ENCODE measurements around the gene B9D2. TPM values are rescaled to one million over a fixed set of nuclear protein-coding genes. Genes with fewer than 3 reads are reported as not detected.

Gene B9D2
- total and polyA plus RNA-seq, 4 donors, result 1.6 to 13.5 (median 4.8) TPM

DNA sequence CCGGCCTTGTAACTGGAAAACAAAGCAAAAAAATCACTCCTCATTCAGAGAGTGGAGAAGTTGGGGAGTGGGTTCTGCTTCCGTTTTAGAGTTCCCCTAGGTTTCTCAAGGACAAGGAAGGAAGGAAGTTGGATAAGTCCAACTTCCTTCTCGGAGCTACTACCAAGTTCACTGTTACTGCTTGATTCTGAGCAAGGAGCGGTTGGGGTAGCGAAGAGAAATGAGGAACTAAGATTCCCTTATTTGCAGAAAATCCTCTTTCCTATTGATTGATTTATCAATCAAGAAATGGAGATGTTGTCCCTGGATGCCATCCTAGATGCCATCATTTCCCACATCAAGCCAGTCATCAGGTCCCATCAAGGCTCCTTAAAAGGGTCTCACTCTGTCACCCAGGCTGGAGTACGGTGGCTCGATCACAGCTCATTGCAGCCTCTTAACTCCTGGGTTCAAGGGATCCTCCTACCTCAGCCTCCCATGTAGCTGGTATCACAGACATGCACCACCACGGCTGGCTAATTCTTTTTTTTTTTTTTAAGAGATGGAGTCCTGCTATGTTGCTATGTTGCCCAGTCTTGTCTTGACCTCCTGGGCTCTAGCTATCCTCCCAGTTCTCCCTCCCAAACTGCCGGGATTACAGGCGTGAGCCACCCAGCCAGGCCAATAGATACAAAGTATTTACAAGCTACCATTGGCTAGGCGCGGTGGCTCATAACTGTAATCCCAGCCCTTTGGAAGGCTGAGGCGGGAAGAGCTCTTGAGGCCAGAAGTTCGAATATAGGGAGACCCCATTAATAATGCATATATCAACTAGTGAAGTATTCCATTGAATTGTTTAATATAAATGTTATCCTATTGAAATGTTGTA, 809 bp upstream of the B9D2 start:
- intact Hi-C loops (cut with DNase I), result no loop called here
- ATAC-seq (ENCODE audit: low FRiP score) (no peak), DNase-seq (no peak)

DNA sequence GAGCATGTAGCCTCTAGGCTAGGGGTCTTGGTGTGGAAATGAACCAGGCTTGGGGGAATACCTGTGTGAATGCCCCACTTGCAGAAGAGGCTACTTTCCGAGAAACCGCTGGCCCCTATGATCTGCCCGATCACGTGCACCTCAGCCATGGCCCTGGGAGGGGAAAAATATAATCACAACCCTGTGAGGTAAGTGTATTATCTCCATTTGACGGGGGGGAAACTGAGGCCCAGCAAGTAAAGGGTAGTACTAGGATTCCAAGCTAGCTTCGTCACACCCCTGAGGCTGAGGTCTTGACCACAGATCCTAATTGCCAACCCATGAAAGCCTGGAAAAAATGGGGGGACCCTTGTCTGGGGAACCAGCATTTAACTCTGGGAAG, 587 bp downstream of the B9D2 start:
- H3K27me3 ChIP-seq (ENCODE audit: control insufficient read depth in 1 of 2, insufficient read depth in 2 of 2, low read length in 1 of 2), result no peaks in the 10 kb centered on the region
- no peak for DNase-seq
- peak overlapping the region in 1 of 2 donors; percentile 18 for H3K4me3 ChIP-seq (ENCODE audit: low read length in 2 of 2)
- H3K4me1 ChIP-seq (ENCODE audit: control insufficient read depth in 1 of 2, insufficient read depth in 2 of 2, low read length in 2 of 2), result no peaks in the 10 kb centered on the region
- H3K36me3 ChIP-seq (ENCODE audit: control insufficient read depth in 1 of 2, insufficient read depth in 2 of 2, low read length in 1 of 2), result no peaks in the 10 kb centered on the region
- no peaks in the 10 kb centered on the region for H3K9me3 ChIP-seq (ENCODE audit: control insufficient read depth, low read length)
- WGBS, 2 donors, result 44 to 49% methylated on average over 6 of the region's 6 CpGs
- H3K27ac ChIP-seq (ENCODE audit: low read depth in 1 of 2, low read length in 2 of 2), result peak overlapping the region in 1 of 2 donors; percentile 41
- no peak for ATAC-seq (ENCODE audit: low FRiP score)
- intact Hi-C loops (cut with DNase I), result no loop called here

More for the DNA sequence above, 809 bp upstream of the B9D2 start:
- Histone ChIP-seq H3K36me3 (ENCODE audit: control insufficient read depth in 1 of 2, insufficient read depth in 2 of 2, low read length in 1 of 2) (no peaks in the 10 kb centered on the region), H3K27me3 (ENCODE audit: control insufficient read depth in 1 of 2, insufficient read depth in 2 of 2, low read length in 1 of 2) (no peaks in the 10 kb centered on the region), H3K9me3 (ENCODE audit: control insufficient read depth, low read length) (no peaks in the 10 kb centered on the region), H3K4me3 (ENCODE audit: low read length in 2 of 2) (peak overlapping the region; percentile 12 to 45), H3K4me1 (ENCODE audit: control insufficient read depth in 1 of 2, insufficient read depth in 2 of 2, low read length in 2 of 2) (no peaks in the 10 kb centered on the region), H3K27ac (ENCODE audit: low read depth in 1 of 2, low read length in 2 of 2) (peak overlapping the region in 1 of 2 donors; percentile 46)
- 79 to 81% methylated on average over 14 of the region's 14 CpGs for WGBS, 2 donors

DNA sequence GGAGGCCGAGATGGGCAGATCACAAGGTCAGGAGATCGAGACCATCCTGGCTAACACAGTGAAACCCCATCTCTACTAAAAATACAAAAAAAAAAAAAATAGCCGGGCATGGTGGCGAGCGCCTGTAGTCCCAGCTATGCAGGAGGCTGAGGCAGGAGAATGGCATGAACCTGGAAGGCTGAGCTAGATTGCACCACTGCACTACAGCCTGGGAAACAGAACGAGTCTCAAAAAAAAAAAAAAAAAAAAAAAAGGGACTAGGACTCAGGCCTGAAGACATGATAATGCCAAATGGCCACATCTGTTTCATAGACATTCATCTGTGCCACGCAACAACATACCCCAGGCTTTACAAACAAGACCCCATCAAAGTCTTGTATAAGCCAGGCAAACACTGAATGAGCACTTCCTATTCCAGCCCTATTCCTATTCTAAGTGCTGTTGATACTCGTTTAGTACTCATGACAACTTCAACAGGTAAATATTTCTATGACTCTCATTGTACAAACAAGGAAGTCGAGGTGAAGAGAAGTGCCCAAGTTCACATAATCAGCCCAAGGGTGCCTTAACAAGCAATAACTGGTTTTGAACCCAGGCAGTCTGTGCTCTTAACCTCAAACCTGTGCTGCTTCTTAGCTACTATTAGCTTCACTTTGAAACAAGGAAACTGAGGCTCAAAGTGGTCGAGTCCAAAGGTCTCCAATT, 1.7 kb downstream of the B9D2 start:
- Histone ChIP-seq H3K9me3 (ENCODE audit: control insufficient read depth, low read length) (no peaks in the 10 kb centered on the region), H3K27me3 (ENCODE audit: control insufficient read depth in 1 of 2, insufficient read depth in 2 of 2, low read length in 1 of 2) (no peaks in the 10 kb centered on the region), H3K4me3 (ENCODE audit: low read length in 2 of 2) (no peak overlapping the region), H3K36me3 (ENCODE audit: control insufficient read depth in 1 of 2, insufficient read depth in 2 of 2, low read length in 1 of 2) (no peaks in the 10 kb centered on the region), H3K4me1 (ENCODE audit: control insufficient read depth in 1 of 2, insufficient read depth in 2 of 2, low read length in 2 of 2) (no peaks in the 10 kb centered on the region), H3K27ac (ENCODE audit: low read depth in 1 of 2, low read length in 2 of 2) (no peak overlapping the region)
- no peak for ATAC-seq (ENCODE audit: low FRiP score)
- intact Hi-C loops (cut with DNase I), result no loop called here
- no peak for DNase-seq
- WGBS, 2 donors, result 90 to 91% methylated on average over 10 of the region's 10 CpGs

GRCh38 chr19:41359741-41360140, 4.2 kb downstream of the B9D2 start:
- no peak overlapping the region for H3K4me3 ChIP-seq (ENCODE audit: low read length in 2 of 2)
- 92 to 100% methylated on average over 1 of the region's 1 CpG for WGBS, 2 donors
- no peaks in the 10 kb centered on the region for H3K36me3 ChIP-seq (ENCODE audit: control insufficient read depth in 1 of 2, insufficient read depth in 2 of 2, low read length in 1 of 2)
- ATAC-seq (ENCODE audit: low FRiP score), result no peak
- no peak overlapping the region for H3K27ac ChIP-seq (ENCODE audit: low read depth in 1 of 2, low read length in 2 of 2)
- intact Hi-C loops (cut with DNase I), result loop anchor here in 1 of 2 donors (5.0 kb wide), 1 partner anchor 37 kb away; no protein-coding TSS in a partner anchor
- no peaks in the 10 kb centered on the region for H3K27me3 ChIP-seq (ENCODE audit: control insufficient read depth in 1 of 2, insufficient read depth in 2 of 2, low read length in 1 of 2)
- no peaks in the 10 kb centered on the region for H3K9me3 ChIP-seq (ENCODE audit: control insufficient read depth, low read length)
- no peak for DNase-seq
- no peaks in the 10 kb centered on the region for H3K4me1 ChIP-seq (ENCODE audit: control insufficient read depth in 1 of 2, insufficient read depth in 2 of 2, low read length in 2 of 2)

DNA sequence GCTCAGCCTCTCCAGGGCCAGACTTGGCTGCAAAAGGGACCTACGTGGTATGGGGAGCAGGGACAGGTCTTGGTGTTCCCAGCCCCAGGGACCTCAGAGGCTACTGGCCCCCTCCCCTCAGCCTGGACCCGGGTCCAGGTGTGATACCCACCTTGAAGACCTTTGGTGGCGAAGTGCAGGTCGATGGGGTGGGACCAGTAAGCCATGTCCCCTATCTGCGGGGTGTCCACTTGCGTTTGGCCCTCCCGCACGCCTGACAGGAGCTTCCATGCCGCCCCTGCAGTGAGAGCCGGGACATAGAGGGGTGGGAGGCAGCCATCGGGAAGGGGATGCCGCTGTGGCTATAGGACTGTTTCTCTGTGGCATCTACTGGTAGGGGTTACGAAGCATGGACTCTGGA, 6.2 kb downstream of the B9D2 start:
- no peak for DNase-seq
- 89 to 91% methylated on average over 13 of the region's 13 CpGs for WGBS, 2 donors
- H3K27ac ChIP-seq (ENCODE audit: low read depth in 1 of 2, low read length in 2 of 2), result no peak overlapping the region
- no peaks in the 10 kb centered on the region for H3K27me3 ChIP-seq (ENCODE audit: control insufficient read depth in 1 of 2, insufficient read depth in 2 of 2, low read length in 1 of 2)
- intact Hi-C loops (cut with DNase I), result loop anchor here in 1 of 2 donors (5.0 kb wide), 1 partner anchor 35 kb away; no protein-coding TSS in a partner anchor
- no peaks in the 10 kb centered on the region for H3K36me3 ChIP-seq (ENCODE audit: control insufficient read depth in 1 of 2, insufficient read depth in 2 of 2, low read length in 1 of 2)
- H3K4me3 ChIP-seq (ENCODE audit: low read length in 2 of 2), result no peak overlapping the region
- H3K9me3 ChIP-seq (ENCODE audit: control insufficient read depth, low read length), result no peaks in the 10 kb centered on the region
- ATAC-seq (ENCODE audit: low FRiP score), result no peak
- no peaks in the 10 kb centered on the region for H3K4me1 ChIP-seq (ENCODE audit: control insufficient read depth in 1 of 2, insufficient read depth in 2 of 2, low read length in 2 of 2)

DNA sequence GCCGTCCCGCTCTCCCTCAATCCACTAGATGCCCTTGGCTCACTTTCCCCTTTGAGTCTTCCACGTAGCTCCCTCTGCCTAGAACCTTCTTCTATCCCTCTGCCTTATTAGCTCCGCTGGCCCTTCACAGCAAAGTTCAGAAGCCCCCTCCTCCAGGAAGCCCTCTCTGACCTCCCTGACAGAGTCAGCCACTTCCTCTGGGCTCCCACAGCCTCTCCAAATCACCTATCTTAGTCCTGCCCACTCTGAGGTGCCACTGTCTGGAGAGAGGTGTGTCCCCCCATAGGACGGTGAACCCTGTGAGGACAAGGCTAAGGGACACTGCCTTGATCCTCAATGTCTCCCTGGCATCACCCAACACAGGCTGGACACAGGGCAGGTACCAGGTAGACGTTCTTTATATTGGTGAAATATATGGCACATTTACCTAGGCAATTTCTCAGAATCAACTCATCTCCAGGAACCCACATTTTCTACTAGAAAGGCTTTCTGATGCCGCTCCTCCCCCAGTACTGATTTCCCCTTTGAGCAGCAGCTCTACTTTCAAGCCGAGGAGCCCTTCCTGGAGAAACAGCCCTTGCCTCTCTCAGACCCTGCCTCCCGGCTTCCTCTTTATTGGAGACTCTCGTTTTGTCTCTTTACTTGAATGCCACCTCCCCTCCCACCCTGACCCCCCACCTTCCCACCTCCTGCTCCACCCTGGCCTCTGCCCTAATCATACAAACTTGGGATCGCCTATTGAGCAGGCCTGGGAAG, 6.8 kb downstream of the B9D2 start:
- no peak for DNase-seq
- intact Hi-C loops (cut with DNase I), result loop anchor here in 1 of 2 donors (5.0 kb wide), 1 partner anchor 35 kb away; no protein-coding TSS in a partner anchor
- no peaks in the 10 kb centered on the region for H3K27me3 ChIP-seq (ENCODE audit: control insufficient read depth in 1 of 2, insufficient read depth in 2 of 2, low read length in 1 of 2)
- H3K4me3 ChIP-seq (ENCODE audit: low read length in 2 of 2), result no peak overlapping the region
- H3K27ac ChIP-seq (ENCODE audit: low read depth in 1 of 2, low read length in 2 of 2), result no peak overlapping the region
- ATAC-seq (ENCODE audit: low FRiP score), result no peak
- no peaks in the 10 kb centered on the region for H3K4me1 ChIP-seq (ENCODE audit: control insufficient read depth in 1 of 2, insufficient read depth in 2 of 2, low read length in 2 of 2)
- 85 to 87% methylated on average over 11 of the region's 11 CpGs for WGBS, 2 donors
- no peaks in the 10 kb centered on the region for H3K36me3 ChIP-seq (ENCODE audit: control insufficient read depth in 1 of 2, insufficient read depth in 2 of 2, low read length in 1 of 2)
- no peaks in the 10 kb centered on the region for H3K9me3 ChIP-seq (ENCODE audit: control insufficient read depth, low read length)

GRCh38 chr19:41355802-41356201, 8.1 kb downstream of the B9D2 start:
- Histone ChIP-seq H3K4me3 (ENCODE audit: low read length in 2 of 2) (no peak overlapping the region), H3K9me3 (ENCODE audit: control insufficient read depth, low read length) (no peaks in the 10 kb centered on the region), H3K27me3 (ENCODE audit: control insufficient read depth in 1 of 2, insufficient read depth in 2 of 2, low read length in 1 of 2) (no peaks in the 10 kb centered on the region), H3K27ac (ENCODE audit: low read depth in 1 of 2, low read length in 2 of 2) (no peak overlapping the region), H3K36me3 (ENCODE audit: control insufficient read depth in 1 of 2, insufficient read depth in 2 of 2, low read length in 1 of 2) (no peaks in the 10 kb centered on the region), H3K4me1 (ENCODE audit: control insufficient read depth in 1 of 2, insufficient read depth in 2 of 2, low read length in 2 of 2) (no peaks in the 10 kb centered on the region)
- WGBS, 2 donors, result 69 to 71% methylated on average over 3 of the region's 3 CpGs
- DNase-seq, result no peak
- intact Hi-C loops (cut with DNase I), result loop anchor here in 1 of 2 donors (5.0 kb wide), 1 partner anchor 34 kb away; no protein-coding TSS in a partner anchor
- no peak for ATAC-seq (ENCODE audit: low FRiP score)

GRCh38 chr19:41355035-41355434, 8.9 kb downstream of the B9D2 start:
- H3K4me3 ChIP-seq (ENCODE audit: low read length in 2 of 2), result no peak overlapping the region
- intact Hi-C loops (cut with DNase I), result loop anchor here in 1 of 2 donors (5.0 kb wide), 1 partner anchor 33 kb away; no protein-coding TSS in a partner anchor
- H3K36me3 ChIP-seq (ENCODE audit: control insufficient read depth in 1 of 2, insufficient read depth in 2 of 2, low read length in 1 of 2), result no peaks in the 10 kb centered on the region
- no peaks in the 10 kb centered on the region for H3K9me3 ChIP-seq (ENCODE audit: control insufficient read depth, low read length)
- H3K27ac ChIP-seq (ENCODE audit: low read depth in 1 of 2, low read length in 2 of 2), result no peak overlapping the region
- DNase-seq (no peak), ATAC-seq (ENCODE audit: low FRiP score) (no peak)
- H3K27me3 ChIP-seq (ENCODE audit: control insufficient read depth in 1 of 2, insufficient read depth in 2 of 2, low read length in 1 of 2), result no peaks in the 10 kb centered on the region
- no peaks in the 10 kb centered on the region for H3K4me1 ChIP-seq (ENCODE audit: control insufficient read depth in 1 of 2, insufficient read depth in 2 of 2, low read length in 2 of 2)
- 88 to 90% methylated on average over 1 of the region's 1 CpG for WGBS, 2 donors

All from aorta (tissue), 5 donors.